GM23338 (cell line): ENCODE results near the gene CDK2. TPM values are rescaled to one million over a fixed set of nuclear protein-coding genes. Genes with fewer than 3 reads are reported as not detected.

ENCODE experiments used
- ATAC-seq: fragments of 200-7000 bp; cut with Tn5 transposase; 3 replicates; pipeline ENCODE4 v1.9.1; 2020
- DNase-seq: peaks from one replicate; pipeline ENCODE4 v3.0.0-alpha.2; 2015; ENCODE audit warnings: low spot score
- H2AFZ ChIP-seq: fragments of 200-600 bp; sonication (generic); 2 replicates; pipeline ENCODE4 v1.8.0; 2016; ENCODE audit warnings: antibody characterized with exemption, mild to moderate bottlenecking, moderate library complexity
- H3F3A ChIP-seq: fragments of 200-600 bp; sonication (generic); replicated peaks from 2 replicates; pipeline ENCODE4 v1.8.0; 2017; ENCODE audit warnings: antibody characterized with exemption, mixed run types, low read depth
- H3K27ac ChIP-seq: fragments of 200-600 bp; sonication (generic); 2 replicates; pipeline ENCODE4 v1.6.1; 2016; ENCODE audit warnings: low read depth
- H3K27me3 ChIP-seq: fragments of 200-600 bp; sonication (generic); 2 replicates; pipeline ENCODE4 v1.8.0; 2016; ENCODE audit warnings: mild to moderate bottlenecking, mixed run types, moderate library complexity; ENCODE audit not compliant: insufficient read depth
- H3K36me3 ChIP-seq: fragments of 200-600 bp; sonication (generic); 2 replicates; pipeline ENCODE4 v1.8.0; 2016; ENCODE audit warnings: mild to moderate bottlenecking; ENCODE audit not compliant: insufficient read depth
- H3K4me1 ChIP-seq: fragments of 200-600 bp; sonication (generic); 2 replicates; pipeline ENCODE4 v1.8.0; 2016; ENCODE audit warnings: mild to moderate bottlenecking, moderate library complexity; ENCODE audit not compliant: insufficient read depth
- H3K4me2 ChIP-seq: fragments of 200-600 bp; sonication (generic); 2 replicates; pipeline ENCODE4 v1.7.1; 2017; ENCODE audit warnings: mixed run types
- H3K4me3 ChIP-seq: fragments of 200-600 bp; sonication (generic); 2 replicates; pipeline ENCODE4 v1.6.1; 2016; ENCODE audit warnings: mixed run types
- H3K79me2 ChIP-seq: fragments of 200-600 bp; sonication (generic); replicated peaks from 2 replicates; pipeline ENCODE4 v1.8.0; 2017; ENCODE audit warnings: mild to moderate bottlenecking; ENCODE audit not compliant: insufficient read depth
- H3K9me2 ChIP-seq: fragments of 200-600 bp; sonication (generic); 2 replicates; pipeline ENCODE4 v1.8.0; 2017; ENCODE audit not compliant: insufficient read depth
- H4K20me1 ChIP-seq: fragments of 200-600 bp; sonication (generic); replicated peaks from 2 replicates; pipeline ENCODE4 v1.8.0; 2017; ENCODE audit warnings: mild to moderate bottlenecking; ENCODE audit not compliant: insufficient read depth
- H3K27ac Mint-ChIP-seq: 2 replicates; pipeline ENCODE4 v1.8.0; 2020; ENCODE audit warnings: inconsistent platforms, mild to moderate bottlenecking, moderate library complexity, mixed read lengths
- H3K27me3 Mint-ChIP-seq: 3 replicates; pipeline ENCODE4 v1.8.0; 2022; ENCODE audit warnings: low read depth, mild to moderate bottlenecking, moderate library complexity, mixed read lengths, inconsistent platforms; ENCODE audit not compliant: insufficient read depth, poor library complexity
- H3K36me3 Mint-ChIP-seq: 3 replicates; pipeline ENCODE4 v1.8.0; 2021; ENCODE audit warnings: low read depth, mild to moderate bottlenecking, inconsistent platforms, moderate library complexity, mixed read lengths
- H3K4me1 Mint-ChIP-seq: 3 replicates; pipeline ENCODE4 v1.8.0; 2020; ENCODE audit warnings: mild to moderate bottlenecking, inconsistent platforms, mixed read lengths
- H3K4me3 Mint-ChIP-seq: 3 replicates; pipeline ENCODE4 v1.8.0; 2021; ENCODE audit warnings: moderate library complexity, mild to moderate bottlenecking, inconsistent platforms, mixed read lengths
- H3K9me3 Mint-ChIP-seq: 3 replicates; pipeline ENCODE4 v1.8.0; 2020; ENCODE audit warnings: moderate library complexity, mild to moderate bottlenecking, inconsistent platforms, mixed read lengths
- EZH2 ChIP-seq: fragments of 200-600 bp; sonication (generic); IDR thresholded peaks from one replicate; pipeline ENCODE4 v1.8.0; 2017; ENCODE audit warnings: antibody characterized with exemption, mild to moderate bottlenecking, low read depth; ENCODE audit not compliant: unreplicated experiment
- JUNB ChIP-seq: IDR thresholded peaks from one replicate; pipeline ENCODE4 v1.6.1; 2016; ENCODE audit warnings: antibody characterized with exemption; ENCODE audit not compliant: unreplicated experiment
- NANOG ChIP-seq: IDR thresholded peaks from 2 replicates; pipeline ENCODE4 v1.6.1; 2016; ENCODE audit warnings: antibody characterized with exemption, borderline replicate concordance
- POLR2AphosphoS5 ChIP-seq: IDR thresholded peaks from 2 replicates; pipeline ENCODE4 v1.6.1; 2016; ENCODE audit warnings: antibody characterized with exemption, low read depth
- ZNF331 ChIP-seq: fragments of 250-450 bp; sonication (Bioruptor Pico); IDR thresholded peaks from 2 replicates; pipeline ENCODE4 v1.5.0; 2020; ENCODE audit warnings: low read depth, mild to moderate bottlenecking, moderate library complexity
- polyA plus RNA-seq: library from polyadenylated mRNA; unstranded; fragments of >200 nt; fragmentation: Nextera tagmentation; extraction: Ambion mirVana; gene quantifications from 2 replicates; pipeline ENCODE4 v1.2.1, GENCODE V29; 2016
- total RNA-seq: library from RNA; depleted of rRNA; stranded (reverse); fragments of >200 nt; shearing (Covaris generic); gene quantifications from 2 replicates; pipeline ENCODE4 v1.2.3, GENCODE V29; 2014
- TF ChIP-seq, protein P1 (sequence below): IDR thresholded peaks from 2 replicates; pipeline ENCODE4 v1.6.1; 2016; ENCODE audit warnings: antibody characterized with exemption
- TF ChIP-seq, protein P2 (sequence below), 2 experiments: fragments of 200-600 bp in 1 of 2; sonication (generic) in 1 of 2; conservative IDR thresholded peaks; 2 replicates each; pipeline versions ENCODE4 v1.5.1 to v1.6.1; 2016 to 2017; ENCODE audit warnings: antibody characterized with exemption in 2 of 2, low read depth in 2 of 2, mild to moderate bottlenecking in 2 of 2, moderate library complexity in 1 of 2
- TF ChIP-seq, protein P3 (sequence below): fragments of 250-450 bp; sonication (Bioruptor Pico); IDR thresholded peaks from 2 replicates; pipeline ENCODE4 v1.5.0; 2020; ENCODE audit warnings: mild to moderate bottlenecking, moderate library complexity

CDK2 gene
- total and polyA plus RNA-seq, 2 experiments from 2014 or later = 15.2 to 31.0 TPM

DNA sequence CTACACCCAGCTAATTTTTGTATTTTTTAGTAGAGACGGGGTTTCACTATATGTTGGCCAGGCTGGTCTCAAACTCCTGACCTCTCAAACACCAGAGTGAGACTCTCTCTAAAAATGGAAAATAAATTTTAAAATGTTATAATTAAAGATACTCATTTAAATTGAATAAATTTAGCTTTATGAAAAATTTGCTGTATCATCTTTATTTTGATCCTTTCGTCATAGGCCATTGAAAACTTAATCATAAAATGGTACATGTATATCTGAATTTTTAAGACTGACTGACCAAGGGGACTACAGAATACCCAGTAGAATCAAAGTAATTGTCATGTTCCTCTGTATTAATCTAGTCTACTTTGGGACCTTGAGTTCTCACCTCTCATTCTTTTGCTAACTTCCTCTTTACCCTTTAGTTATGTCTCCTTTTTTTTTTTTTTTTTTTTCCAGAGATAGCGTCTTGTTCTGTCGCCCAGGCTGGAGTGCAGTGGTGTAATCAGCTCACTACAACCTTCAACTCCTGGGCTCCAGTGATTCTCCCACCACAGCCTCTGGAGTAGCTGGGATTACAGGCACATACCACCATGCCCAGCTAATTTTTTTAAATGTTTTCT is 16.7 kb downstream of the CDK2 start (continued):
- TF ChIP-seq, protein P1, sequence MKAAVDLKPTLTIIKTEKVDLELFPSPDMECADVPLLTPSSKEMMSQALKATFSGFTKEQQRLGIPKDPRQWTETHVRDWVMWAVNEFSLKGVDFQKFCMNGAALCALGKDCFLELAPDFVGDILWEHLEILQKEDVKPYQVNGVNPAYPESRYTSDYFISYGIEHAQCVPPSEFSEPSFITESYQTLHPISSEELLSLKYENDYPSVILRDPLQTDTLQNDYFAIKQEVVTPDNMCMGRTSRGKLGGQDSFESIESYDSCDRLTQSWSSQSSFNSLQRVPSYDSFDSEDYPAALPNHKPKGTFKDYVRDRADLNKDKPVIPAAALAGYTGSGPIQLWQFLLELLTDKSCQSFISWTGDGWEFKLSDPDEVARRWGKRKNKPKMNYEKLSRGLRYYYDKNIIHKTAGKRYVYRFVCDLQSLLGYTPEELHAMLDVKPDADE = no peak
- TF ChIP-seq POLR2AphosphoS5 (no peak), JUNB (no peak), ZNF331 (CRISPR knock-in tag) (no peak)
- TF ChIP-seq, protein P2, sequence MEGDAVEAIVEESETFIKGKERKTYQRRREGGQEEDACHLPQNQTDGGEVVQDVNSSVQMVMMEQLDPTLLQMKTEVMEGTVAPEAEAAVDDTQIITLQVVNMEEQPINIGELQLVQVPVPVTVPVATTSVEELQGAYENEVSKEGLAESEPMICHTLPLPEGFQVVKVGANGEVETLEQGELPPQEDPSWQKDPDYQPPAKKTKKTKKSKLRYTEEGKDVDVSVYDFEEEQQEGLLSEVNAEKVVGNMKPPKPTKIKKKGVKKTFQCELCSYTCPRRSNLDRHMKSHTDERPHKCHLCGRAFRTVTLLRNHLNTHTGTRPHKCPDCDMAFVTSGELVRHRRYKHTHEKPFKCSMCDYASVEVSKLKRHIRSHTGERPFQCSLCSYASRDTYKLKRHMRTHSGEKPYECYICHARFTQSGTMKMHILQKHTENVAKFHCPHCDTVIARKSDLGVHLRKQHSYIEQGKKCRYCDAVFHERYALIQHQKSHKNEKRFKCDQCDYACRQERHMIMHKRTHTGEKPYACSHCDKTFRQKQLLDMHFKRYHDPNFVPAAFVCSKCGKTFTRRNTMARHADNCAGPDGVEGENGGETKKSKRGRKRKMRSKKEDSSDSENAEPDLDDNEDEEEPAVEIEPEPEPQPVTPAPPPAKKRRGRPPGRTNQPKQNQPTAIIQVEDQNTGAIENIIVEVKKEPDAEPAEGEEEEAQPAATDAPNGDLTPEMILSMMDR (conservative IDR thresholded peaks at IDR 0.05; ENCODE audit: low read depth in 2 of 2) = no peak

DNA sequence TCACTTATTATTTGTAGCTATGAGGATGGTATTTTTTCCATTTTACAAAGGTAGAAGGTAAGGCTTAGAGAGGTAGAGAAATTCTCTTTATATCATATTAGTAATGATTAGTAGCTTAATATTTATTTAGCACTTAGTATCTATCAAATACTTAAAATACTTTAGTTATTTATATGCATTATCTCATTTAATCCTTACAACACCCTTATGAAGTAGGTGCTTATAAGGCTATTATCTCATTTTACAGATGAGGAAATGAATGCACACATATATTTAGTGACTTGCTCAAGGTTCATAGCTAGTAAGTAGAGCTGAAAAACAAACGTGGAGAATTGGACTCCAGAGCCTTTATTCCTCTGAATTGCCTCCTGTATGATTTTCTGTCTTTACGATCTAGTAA is 18.2 kb downstream of the CDK2 start:
- TF ChIP-seq EZH2 (no peak), NANOG (no peak), POLR2AphosphoS5 (no peak)
- H3K27me3 Mint-ChIP-seq = peaks cover 2% of the 10 kb centered on the region
- Histone ChIP-seq H3K4me1 (no peaks in the 10 kb centered on the region), H4K20me1 (no peaks in the 10 kb centered on the region; the same call in none of the 2 replicates), H3K36me3 (peaks cover 9% of the 10 kb centered on the region; the same call in 1 of the 2 replicates), H3K27me3 (no peaks in the 10 kb centered on the region), H3K79me2 (0 out of 2 replicates have a peak, but pooled peaks cover 6% of the 10 kb centered on the region), H3F3A (peaks cover 18% of the 10 kb centered on the region; the same call in 1 of the 2 replicates), H3K4me3 (no peak overlapping the region), H3K4me2 (no peak overlapping the region), H3K27ac (no peak overlapping the region), H3K9me2 (no peaks in the 10 kb centered on the region), H2AFZ (no peak overlapping the region)
- no peak overlapping the region for H3K27ac Mint-ChIP-seq
- peaks cover 51% of the 10 kb centered on the region for H3K36me3 Mint-ChIP-seq
- H3K4me3 Mint-ChIP-seq = no peak overlapping the region
- H3K4me1 Mint-ChIP-seq = peaks cover 3% of the 10 kb centered on the region; the same call in 1 of the 3 replicates
- DNase-seq = no peak
- no peaks in the 10 kb centered on the region for H3K9me3 Mint-ChIP-seq
- ATAC-seq = no peak

DNA sequence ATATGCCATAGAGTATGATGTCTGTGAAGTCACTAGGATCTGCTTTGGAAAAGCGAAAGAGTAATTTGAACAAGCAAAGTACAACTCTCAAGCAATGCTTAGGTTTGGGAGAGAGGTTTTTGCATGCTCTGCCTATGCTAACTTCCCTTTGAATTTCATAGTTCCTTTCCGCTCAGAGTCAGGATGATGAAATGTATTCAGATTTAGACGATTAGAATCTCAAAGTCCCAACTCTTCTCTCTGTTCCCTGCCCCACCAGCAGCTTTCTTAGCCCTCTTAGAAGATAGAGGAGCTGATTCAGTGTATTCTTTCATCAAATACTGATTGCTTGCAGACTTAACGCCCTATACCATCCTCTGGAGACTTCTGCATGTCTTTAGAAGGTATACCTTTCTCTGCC is 18.7 kb downstream of the CDK2 start:
- H3K27me3 Mint-ChIP-seq = peaks cover 2% of the 10 kb centered on the region
- Histone ChIP-seq H3K79me2 (0 out of 2 replicates have a peak, but pooled peaks cover 6% of the 10 kb centered on the region), H3K27ac (peak overlapping the region; percentile 67), H4K20me1 (no peaks in the 10 kb centered on the region; the same call in none of the 2 replicates), H2AFZ (no peak overlapping the region), H3K27me3 (no peaks in the 10 kb centered on the region), H3K36me3 (peaks cover 14% of the 10 kb centered on the region), H3K9me2 (no peaks in the 10 kb centered on the region), H3K4me3 (no peak overlapping the region), H3F3A (peaks cover 19% of the 10 kb centered on the region; the same call in 1 of the 2 replicates), H3K4me1 (no peaks in the 10 kb centered on the region), H3K4me2 (no peak overlapping the region)
- peaks cover 3% of the 10 kb centered on the region; the same call in 1 of the 3 replicates for H3K4me1 Mint-ChIP-seq
- DNase-seq (no peak), ATAC-seq (no peak)
- no peak overlapping the region; the same call in none of the 2 replicates for H3K27ac Mint-ChIP-seq
- peaks cover 53% of the 10 kb centered on the region for H3K36me3 Mint-ChIP-seq
- H3K4me3 Mint-ChIP-seq = no peak overlapping the region
- H3K9me3 Mint-ChIP-seq = no peaks in the 10 kb centered on the region
- TF ChIP-seq EZH2 = no peak
- TF ChIP-seq, protein P3, sequence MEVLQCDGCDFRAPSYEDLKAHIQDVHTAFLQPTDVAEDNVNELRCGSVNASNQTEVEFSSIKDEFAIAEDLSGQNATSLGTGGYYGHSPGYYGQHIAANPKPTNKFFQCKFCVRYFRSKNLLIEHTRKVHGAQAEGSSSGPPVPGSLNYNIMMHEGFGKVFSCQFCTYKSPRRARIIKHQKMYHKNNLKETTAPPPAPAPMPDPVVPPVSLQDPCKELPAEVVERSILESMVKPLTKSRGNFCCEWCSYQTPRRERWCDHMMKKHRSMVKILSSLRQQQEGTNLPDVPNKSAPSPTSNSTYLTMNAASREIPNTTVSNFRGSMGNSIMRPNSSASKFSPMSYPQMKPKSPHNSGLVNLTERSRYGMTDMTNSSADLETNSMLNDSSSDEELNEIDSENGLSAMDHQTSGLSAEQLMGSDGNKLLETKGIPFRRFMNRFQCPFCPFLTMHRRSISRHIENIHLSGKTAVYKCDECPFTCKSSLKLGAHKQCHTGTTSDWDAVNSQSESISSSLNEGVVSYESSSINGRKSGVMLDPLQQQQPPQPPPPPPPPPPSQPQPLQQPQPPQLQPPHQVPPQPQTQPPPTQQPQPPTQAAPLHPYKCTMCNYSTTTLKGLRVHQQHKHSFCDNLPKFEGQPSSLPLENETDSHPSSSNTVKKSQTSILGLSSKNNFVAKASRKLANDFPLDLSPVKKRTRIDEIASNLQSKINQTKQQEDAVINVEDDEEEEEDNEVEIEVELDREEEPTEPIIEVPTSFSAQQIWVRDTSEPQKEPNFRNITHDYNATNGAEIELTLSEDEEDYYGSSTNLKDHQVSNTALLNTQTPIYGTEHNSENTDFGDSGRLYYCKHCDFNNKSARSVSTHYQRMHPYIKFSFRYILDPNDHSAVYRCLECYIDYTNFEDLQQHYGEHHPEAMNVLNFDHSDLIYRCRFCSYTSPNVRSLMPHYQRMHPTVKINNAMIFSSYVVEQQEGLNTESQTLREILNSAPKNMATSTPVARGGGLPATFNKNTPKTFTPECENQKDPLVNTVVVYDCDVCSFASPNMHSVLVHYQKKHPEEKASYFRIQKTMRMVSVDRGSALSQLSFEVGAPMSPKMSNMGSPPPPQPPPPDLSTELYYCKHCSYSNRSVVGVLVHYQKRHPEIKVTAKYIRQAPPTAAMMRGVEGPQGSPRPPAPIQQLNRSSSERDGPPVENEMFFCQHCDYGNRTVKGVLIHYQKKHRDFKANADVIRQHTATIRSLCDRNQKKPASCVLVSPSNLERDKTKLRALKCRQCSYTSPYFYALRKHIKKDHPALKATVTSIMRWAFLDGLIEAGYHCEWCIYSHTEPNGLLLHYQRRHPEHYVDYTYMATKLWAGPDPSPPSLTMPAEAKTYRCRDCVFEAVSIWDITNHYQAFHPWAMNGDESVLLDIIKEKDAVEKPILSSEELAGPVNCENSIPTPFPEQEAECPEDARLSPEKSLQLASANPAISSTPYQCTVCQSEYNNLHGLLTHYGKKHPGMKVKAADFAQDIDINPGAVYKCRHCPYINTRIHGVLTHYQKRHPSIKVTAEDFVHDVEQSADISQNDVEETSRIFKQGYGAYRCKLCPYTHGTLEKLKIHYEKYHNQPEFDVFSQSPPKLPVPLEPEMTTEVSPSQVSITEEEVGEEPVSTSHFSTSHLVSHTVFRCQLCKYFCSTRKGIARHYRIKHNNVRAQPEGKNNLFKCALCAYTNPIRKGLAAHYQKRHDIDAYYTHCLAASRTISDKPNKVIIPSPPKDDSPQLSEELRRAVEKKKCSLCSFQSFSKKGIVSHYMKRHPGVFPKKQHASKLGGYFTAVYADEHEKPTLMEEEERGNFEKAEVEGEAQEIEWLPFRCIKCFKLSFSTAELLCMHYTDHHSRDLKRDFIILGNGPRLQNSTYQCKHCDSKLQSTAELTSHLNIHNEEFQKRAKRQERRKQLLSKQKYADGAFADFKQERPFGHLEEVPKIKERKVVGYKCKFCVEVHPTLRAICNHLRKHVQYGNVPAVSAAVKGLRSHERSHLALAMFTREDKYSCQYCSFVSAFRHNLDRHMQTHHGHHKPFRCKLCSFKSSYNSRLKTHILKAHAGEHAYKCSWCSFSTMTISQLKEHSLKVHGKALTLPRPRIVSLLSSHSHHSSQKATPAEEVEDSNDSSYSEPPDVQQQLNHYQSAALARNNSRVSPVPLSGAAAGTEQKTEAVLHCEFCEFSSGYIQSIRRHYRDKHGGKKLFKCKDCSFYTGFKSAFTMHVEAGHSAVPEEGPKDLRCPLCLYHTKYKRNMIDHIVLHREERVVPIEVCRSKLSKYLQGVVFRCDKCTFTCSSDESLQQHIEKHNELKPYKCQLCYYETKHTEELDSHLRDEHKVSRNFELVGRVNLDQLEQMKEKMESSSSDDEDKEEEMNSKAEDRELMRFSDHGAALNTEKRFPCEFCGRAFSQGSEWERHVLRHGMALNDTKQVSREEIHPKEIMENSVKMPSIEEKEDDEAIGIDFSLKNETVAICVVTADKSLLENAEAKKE = no peak
